ENCODE data around the gene GP9.

DNA sequence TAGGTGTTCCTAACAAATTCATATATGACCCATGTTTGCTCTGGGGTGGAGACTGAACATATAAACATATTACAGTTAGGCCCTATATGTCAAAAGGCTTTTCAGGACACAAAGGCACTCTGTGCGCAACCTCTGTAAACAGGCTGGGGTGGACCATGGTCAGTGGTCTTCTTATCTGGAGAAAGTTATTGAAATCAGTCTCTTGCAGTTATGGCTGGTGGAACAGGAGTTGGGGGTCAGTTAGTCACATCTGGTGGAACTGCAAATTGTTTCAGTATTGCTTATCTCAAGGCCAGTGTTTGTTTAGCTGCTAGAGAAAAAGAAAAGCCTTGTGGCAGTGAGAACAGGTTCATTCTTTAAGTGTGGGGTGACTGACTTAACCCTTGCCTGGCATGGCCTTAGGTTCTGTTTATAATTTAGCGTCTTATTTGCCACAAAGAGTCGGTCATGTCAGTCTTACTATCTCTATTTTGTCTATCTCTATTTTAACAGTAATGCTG, 5.9 kb upstream of the GP9 start:
- TF ChIP-seq EZH2 (IDR thresholded peaks at IDR 0.05) (no peak), POLR2AphosphoS5 (IDR thresholded peaks at IDR 0.05; ENCODE audit: borderline replicate concordance, low read depth, low read length) (no peak), FOXP2 (optimal IDR thresholded peaks at IDR 0.05; ENCODE audit: control extremely low read depth, extremely low read length, insufficient read depth) (no peak)
